Measurements from ENCODE around the gene TUBGCP3. TPM values are rescaled to one million over a fixed set of nuclear protein-coding genes. Genes with fewer than 3 reads are reported as not detected.

Gene TUBGCP3
- total RNA-seq, 2 experiments from 2014 or later, result 19.4 to 36.2 TPM

GRCh38 chr13:112438094-112438493, 149.9 kb downstream of the TUBGCP3 start:
- CTCF ChIA-PET (ENCODE audit: unreplicated experiment), result no interaction called here
- no peaks in the 10 kb centered on the region for H3K4me1 ChIP-seq (ENCODE audit: insufficient read depth, low read length, poor library complexity, severe bottlenecking)
- no peaks in the 10 kb centered on the region for H3K36me3 ChIP-seq (ENCODE audit: insufficient read depth, low read length)
- H3K79me2 ChIP-seq (ENCODE audit: insufficient read depth, low read depth, low read length), result no peaks in the 10 kb centered on the region
- DNase-seq (ENCODE audit: low spot score), result no peak
- H3K9me2 ChIP-seq (ENCODE audit: insufficient read depth, low read length), result no peaks in the 10 kb centered on the region
- no TSS peak for BruUV-seq (replicated peaks)
- H3K9me3 ChIP-seq (ENCODE audit: low read length), result no peaks in the 10 kb centered on the region
- TF ChIP-seq EZH2phosphoT487 (IDR thresholded peaks at IDR 0.05; ENCODE audit: borderline replicate concordance, low read depth, low read length), result no peak
- TF ChIP-seq, protein P1, sequence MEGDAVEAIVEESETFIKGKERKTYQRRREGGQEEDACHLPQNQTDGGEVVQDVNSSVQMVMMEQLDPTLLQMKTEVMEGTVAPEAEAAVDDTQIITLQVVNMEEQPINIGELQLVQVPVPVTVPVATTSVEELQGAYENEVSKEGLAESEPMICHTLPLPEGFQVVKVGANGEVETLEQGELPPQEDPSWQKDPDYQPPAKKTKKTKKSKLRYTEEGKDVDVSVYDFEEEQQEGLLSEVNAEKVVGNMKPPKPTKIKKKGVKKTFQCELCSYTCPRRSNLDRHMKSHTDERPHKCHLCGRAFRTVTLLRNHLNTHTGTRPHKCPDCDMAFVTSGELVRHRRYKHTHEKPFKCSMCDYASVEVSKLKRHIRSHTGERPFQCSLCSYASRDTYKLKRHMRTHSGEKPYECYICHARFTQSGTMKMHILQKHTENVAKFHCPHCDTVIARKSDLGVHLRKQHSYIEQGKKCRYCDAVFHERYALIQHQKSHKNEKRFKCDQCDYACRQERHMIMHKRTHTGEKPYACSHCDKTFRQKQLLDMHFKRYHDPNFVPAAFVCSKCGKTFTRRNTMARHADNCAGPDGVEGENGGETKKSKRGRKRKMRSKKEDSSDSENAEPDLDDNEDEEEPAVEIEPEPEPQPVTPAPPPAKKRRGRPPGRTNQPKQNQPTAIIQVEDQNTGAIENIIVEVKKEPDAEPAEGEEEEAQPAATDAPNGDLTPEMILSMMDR (conservative IDR thresholded peaks at IDR 0.05; ENCODE audit: low read length), result no peak
- H2AFZ ChIP-seq (ENCODE audit: low read length), result no peak overlapping the region
- no peak overlapping the region for H3K27ac ChIP-seq (ENCODE audit: low read depth, low read length, poor library complexity, severe bottlenecking)
- no peaks in the 10 kb centered on the region for H4K20me1 ChIP-seq (ENCODE audit: insufficient read depth, low read length)
- no peak overlapping the region for H3K4me2 ChIP-seq (ENCODE audit: low read length)
- POLR2A ChIA-PET, result interaction anchor here (0.7 kb wide), 1 partner anchor 270 kb away, joined by 3 read pairs; no protein-coding TSS in a partner anchor
- intact Hi-C loops (cut with micrococcal nuclease; ENCODE audit: unreplicated experiment), result no loop called here
- H3K4me3 ChIP-seq (ENCODE audit: low read depth, low read length, poor library complexity, severe bottlenecking), result no peak overlapping the region

DNA sequence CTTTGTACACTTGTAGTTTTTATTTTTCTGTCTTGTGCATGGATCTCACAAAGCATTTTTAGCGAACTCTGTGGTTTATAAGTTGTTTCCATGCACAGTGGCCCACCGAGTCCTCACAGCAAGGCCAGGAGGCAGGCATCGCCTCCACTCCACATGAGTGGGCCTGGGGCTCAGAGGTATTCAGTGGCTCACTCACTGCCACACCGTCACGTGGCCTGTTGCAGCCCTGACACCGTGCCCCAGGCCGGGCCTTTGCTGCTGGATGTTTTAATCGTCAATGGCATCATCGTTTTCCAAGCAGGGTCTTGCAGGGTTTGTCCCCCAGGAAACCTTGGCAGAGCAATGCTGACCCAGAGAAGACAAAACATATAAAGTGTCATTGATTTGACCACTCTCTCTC, 152.0 kb downstream of the TUBGCP3 start:
- BruUV-seq (replicated peaks), result no TSS peak
- H4K20me1 ChIP-seq (ENCODE audit: insufficient read depth, low read length), result no peaks in the 10 kb centered on the region
- H3K36me3 ChIP-seq (ENCODE audit: insufficient read depth, low read length), result no peaks in the 10 kb centered on the region
- no peak overlapping the region for H3K4me2 ChIP-seq (ENCODE audit: low read length)
- H3K79me2 ChIP-seq (ENCODE audit: insufficient read depth, low read depth, low read length), result no peaks in the 10 kb centered on the region
- no peak overlapping the region for H2AFZ ChIP-seq (ENCODE audit: low read length)
- no peaks in the 10 kb centered on the region for H3K9me3 ChIP-seq (ENCODE audit: low read length)
- POLR2A ChIA-PET, result no interaction called here
- CTCF ChIA-PET (ENCODE audit: unreplicated experiment), result no interaction called here
- no peaks in the 10 kb centered on the region for H3K4me1 ChIP-seq (ENCODE audit: insufficient read depth, low read length, poor library complexity, severe bottlenecking)
- no peaks in the 10 kb centered on the region for H3K9me2 ChIP-seq (ENCODE audit: insufficient read depth, low read length)
- TF ChIP-seq, protein P1 (conservative IDR thresholded peaks at IDR 0.05; ENCODE audit: low read length), result no peak
- TF ChIP-seq EZH2phosphoT487 (IDR thresholded peaks at IDR 0.05; ENCODE audit: borderline replicate concordance, low read depth, low read length), result no peak
- no peak overlapping the region for H3K27ac ChIP-seq (ENCODE audit: low read depth, low read length, poor library complexity, severe bottlenecking)
- H3K4me3 ChIP-seq (ENCODE audit: low read depth, low read length, poor library complexity, severe bottlenecking), result no peak overlapping the region
- intact Hi-C loops (cut with micrococcal nuclease; ENCODE audit: unreplicated experiment), result no loop called here
- no peak for DNase-seq (ENCODE audit: low spot score)

Other genes starting within 250 kb of the TUBGCP3 start
- not detected in 2 replicates for gene SPACA7, start 211.8 kb downstream of the TUBGCP3 start, total RNA-seq (2014; rRNA removed; shearing (Covaris generic))
- not detected in 2 replicates for gene SPACA7, start 211.8 kb downstream of the TUBGCP3 start, total RNA-seq (2022)
- 3.4 and 8.8 TPM in 2 replicates for gene ATP11A, start 101.9 kb upstream of the TUBGCP3 start, total RNA-seq (2014; rRNA removed; shearing (Covaris generic))
- gene ATP11A, start 101.9 kb upstream of the TUBGCP3 start, total RNA-seq (2022), result 22.1 and 23.1 TPM in 2 replicates

Data from OCI-LY7 (cell line).